ENCODE results near the gene TMEM35B.

DNA sequence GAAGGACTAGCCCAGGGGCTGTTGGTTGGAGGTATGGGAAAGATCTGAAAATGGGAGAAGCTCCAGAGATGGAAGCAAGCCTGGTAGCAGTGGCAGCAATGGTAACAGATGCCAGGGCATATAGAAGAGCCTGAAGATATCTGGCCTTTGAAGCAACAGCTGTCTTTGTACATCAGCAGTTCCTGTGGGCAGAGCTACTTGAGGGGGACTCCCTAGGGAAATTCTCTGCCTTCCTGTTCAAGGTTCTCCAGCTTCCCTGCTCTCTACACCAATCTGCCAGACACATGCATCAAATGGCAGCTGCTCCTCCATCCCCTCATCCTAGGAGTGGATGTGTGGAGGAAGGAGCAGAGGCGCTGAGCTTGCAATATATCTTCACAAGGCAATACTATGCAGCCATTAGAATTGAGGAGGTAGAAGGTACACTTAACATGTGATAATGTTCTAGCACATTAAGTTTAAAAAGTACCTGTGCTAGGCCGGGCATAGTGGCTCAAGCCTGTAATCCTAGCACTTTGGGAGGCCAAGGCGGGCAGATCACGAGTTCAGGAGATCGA is 2.2 kb downstream of the TMEM35B start:
- TF ChIP-seq POLR2A (IDR thresholded peaks at IDR 0.05) (no peak), CTCF (IDR thresholded peaks at IDR 0.05) (no peak)

Data from stomach (tissue), 4 donors.